Stimulated activated CD8-positive, alpha-beta memory T cell treated with anti-CD3 and anti-CD28 coated beads, Interleukin-4, amount 100 ng/mL, for 1 hour (primary cell): ENCODE results near the gene VANGL2.

Source experiments
- DNase-seq, 2 donors: peaks; one replicate each; pipeline ENCODE4 v3.0.0-alpha.2; 2020; ENCODE audit warnings: low read depth in 2 of 2, low spot score in 1 of 2

VANGL2 gene

DNA sequence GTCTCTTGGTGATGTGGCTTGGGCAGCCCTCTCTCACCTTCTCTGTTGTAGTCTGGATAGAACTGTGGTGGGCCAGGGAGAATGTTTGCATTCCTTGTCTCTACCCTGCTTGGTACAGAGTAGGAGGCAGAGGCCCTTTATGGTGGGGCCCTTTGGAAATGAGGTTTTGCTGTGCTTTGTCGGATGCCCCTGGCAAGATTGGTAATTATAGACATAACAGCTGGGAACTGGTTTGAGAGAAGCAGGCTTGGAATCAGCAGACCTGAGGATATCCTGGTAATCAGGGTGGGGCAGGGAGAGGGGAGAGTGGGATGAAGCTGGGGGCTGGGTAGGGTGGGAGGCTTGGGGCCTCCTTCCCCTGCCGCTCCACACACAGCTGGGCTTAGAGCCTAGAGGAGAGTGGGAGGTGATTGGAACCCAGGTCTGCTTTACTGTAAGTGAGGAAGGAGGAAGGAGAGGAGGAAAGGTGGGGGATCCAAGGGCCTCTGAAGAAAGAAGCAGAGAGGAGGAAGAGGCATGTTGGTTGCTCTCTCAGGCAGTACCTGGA is 5.0 kb downstream of the VANGL2 start:
- no peak for DNase-seq

DNA sequence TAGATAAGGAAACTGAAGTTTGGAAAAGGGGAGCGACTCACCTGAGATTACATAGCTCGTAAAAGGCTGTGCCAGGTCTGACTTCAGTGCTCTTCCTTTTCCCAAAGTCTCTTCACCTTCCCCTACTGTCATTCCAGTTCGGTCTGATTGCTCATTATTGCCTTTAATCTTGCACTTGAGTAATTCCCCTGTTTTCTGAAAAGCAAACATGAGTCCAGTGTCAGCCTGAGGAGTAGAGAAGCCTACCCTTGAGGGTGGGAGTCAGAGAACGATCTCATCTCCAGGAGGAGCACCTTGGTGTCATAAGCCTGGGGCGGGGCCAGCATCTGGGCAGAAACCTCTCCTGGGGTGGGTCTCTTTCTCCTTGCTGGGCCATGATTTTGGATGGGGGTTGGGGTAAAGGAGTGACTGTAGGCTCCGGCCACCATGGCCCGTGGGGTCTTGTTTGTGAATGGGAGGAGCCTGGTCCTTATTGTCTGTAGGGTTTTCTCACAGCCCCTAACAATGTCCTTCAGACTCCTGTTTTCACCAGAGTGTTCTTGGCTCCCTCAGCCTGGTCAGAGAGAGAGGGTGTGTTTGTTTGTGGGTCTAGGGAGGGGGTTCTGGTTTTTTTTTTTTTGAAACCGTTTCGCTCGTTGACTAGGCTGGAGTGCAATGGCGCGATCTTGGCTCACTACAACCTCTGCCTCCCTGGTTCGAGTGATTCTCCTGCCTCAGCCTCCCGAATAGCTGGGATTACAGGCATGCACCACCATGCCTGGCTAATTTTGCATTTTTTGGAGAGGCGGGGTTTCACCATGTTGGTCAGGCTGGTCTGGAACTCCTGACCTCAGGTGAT is 6.0 kb downstream of the VANGL2 start:
- DNase-seq, result no peak

DNA sequence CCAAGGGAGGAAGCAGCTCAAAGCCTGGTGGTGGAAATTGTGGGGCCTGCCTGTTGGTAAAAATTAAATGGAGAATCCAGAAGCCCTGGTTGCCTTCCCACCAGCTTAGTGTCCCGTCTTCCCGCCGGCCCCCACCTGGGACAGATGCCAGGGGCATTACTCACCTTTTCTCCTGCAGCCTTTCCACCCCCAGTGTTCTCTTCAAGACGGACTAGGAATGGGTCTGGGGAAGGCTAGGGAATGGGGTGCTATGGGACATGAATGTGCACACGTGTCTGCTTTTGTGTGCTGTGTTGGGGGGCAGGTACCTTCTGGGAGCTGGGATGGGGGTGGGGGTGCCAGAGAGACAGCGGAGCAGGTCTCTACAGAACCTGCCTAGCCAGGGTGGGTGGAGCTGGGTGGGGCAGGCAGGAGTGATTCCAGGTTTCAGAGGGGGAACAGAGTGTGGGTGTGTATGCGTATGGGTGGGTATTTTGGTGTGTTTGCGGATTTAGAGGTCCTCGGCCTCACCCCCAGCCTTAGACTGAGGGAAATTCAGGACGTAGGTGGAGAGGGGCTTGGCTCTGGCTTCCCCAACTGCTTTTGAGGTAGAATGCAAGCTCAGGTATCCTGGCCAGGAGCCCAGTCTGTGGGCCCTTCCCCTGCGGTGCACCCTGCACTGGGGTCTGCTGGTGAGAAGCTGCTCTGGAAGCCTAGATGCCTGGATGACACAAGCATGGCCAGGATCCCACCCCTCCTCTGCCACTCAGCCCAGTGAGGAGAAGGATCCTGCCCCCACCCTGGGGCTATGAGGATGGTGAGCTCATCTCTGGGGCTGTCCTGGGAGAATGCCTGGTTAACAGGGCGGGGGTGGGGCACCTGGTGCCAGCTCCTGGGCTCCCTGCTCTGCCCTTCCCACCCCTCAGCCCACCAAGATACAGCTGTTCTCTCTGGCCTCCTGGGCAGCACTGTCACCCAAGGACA is 7.8 kb downstream of the VANGL2 start:
- no peak for DNase-seq

DNA sequence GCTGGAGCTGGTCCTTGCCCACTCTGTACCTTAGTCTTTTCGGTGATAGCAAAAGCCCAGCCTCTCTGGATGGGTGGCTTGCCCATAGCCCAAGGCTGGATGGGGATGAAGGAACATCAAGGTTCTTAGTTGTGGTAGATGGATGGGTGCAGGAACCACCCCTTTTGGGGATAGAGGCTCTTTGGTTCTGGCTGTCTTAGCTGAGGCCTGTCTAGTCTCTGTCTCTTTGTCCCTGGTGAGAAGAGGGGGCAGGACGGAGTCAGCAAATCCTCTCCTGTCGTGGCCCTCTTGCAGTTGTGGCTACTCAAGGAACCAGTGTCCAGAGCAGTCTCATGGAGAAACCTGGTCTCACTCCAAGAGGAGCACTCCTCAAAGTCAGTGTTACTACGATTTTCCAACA is 8.5 kb downstream of the VANGL2 start:
- DNase-seq, result no peak

DNA sequence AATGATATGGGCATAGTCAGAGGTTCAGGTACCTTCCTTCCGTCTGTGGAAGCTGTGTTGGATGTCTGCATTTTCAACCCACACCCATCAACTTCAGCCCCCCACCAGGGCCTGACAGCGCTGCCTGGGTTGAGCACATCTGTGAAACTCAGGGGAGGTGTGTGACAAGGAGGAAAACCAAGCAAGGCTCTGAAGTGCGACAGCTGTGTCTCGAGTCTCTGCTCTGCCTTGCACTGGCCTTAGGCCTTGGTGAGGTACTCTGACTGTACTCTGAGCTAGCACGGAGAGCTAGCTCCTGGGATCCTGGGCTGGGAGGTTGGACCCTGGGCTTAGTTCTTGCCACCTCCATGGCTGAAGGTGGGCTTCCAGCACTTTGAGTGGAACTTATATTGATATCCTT is 9.1 kb downstream of the VANGL2 start:
- no peak for DNase-seq

DNA sequence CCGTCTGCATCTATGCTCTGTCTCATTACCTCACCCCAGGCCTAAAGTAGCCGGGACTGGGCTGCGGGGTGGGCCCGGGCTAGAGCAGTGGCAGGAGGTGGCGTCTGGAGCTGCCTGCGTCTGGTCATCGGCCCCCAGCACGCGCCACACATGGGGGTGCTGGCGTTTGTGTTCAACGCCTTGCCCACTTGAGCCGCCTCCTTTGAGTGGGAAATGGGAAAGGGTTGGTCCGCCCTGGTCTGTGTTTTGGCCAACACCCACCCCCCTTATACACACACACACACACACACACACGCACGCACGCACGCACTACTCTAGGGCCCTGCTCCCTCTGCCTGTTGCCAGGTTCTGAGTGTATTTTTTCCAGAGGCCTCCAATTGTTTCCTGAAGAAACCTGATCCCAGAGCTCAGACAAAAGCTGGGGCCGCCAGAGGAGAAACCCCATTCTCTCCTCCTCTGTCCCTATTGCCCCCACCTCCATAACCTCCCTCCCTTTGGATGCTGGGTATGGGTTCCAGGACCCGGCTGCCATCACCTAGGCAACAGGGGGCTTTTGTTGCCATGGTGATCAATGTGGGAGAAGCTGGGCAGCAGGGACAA is 10.1 kb downstream of the VANGL2 start:
- DNase-seq, result no peak

DNA sequence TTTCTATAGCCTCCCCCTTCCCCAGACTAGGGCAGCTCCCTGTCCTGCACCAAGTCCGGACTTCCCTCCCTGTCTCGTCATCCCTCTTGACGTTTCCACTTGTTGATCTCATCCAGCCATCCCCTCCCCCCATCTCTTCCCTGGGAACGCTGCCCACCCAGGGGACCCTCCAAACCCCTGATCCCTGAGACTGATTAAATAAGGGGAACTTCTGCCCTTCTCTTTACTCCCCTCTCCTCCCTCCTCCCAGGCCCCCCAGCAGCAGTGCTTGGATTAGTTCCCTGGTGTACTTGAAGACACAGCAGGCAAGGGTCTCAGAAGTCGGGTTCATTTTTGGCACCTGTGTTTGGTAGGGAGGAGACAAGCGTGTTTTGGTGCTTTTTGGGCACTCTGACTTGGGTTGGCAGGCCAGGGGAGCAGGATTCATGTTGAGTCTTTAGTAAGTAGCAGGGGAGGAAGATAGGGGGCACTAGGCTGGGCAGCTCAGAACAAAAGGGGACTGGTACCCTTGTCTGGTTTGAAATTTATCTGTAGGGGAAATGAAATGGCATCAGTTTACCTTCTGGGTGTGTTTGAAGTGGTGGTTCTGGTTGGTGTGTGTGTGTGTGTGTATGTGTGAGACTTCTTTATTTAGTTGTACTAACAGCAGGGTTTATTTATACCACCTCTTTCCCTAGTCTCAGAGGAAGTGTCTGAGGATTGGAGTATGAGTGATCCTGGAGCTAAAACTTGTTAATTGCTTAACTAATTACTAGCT is 11.1 kb downstream of the VANGL2 start:
- DNase-seq, result no peak

DNA sequence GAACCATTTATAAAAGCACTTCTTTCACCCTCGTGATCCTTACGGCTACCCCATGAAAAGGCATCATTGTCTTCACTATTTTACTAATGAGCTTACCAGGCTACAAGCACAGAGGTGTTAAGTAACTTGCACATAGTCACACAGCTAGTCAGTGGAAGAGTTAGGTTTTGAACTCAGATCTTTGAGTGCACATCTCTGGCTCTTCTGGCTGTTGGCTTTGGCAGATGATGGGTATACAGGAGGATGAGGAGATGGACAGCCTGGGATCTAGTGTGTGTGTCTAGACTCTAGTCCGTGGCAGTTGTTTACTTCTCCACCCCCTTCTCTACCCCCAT is 11.6 kb downstream of the VANGL2 start:
- DNase-seq, result no peak

DNA sequence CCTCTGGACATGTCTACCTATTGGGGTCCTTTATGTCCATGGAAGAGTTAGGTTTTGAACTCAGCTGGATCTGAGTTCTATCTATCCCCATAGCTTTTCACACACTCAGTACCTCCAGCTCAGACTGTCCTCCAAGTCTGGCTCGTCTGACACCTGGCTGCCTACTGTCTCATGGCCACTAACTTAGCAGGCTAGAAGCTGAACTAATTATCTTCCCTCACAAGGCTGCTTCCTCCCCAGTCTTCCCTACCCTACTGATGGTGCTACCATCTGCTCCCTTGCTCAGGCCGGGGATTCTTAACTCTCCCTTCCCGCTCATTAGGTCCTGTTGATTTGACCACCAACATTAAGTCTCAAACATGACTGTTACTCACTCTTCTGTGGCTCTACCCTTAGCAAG is 13.4 kb downstream of the VANGL2 start:
- DNase-seq, result no peak

DNA sequence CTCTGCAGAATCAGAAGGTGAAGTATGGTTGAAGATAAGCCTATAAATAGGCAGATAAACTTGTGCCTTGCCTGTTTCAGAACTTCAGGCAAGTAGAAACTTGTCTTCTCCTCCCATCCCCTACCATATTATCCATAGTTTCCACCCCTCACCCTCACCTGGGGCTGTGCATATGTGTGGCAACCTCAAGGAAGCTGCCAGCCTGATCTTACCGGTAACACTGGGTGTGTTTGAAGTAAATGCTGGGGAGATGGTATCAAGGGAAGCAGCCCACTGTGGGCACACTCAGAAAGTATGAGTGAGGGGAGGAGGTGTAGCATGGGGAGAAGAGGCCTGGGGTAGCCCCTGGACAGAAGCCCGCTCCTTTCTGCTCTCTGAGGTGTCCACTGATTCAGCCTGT is 14.5 kb downstream of the VANGL2 start:
- DNase-seq, result no peak

DNA sequence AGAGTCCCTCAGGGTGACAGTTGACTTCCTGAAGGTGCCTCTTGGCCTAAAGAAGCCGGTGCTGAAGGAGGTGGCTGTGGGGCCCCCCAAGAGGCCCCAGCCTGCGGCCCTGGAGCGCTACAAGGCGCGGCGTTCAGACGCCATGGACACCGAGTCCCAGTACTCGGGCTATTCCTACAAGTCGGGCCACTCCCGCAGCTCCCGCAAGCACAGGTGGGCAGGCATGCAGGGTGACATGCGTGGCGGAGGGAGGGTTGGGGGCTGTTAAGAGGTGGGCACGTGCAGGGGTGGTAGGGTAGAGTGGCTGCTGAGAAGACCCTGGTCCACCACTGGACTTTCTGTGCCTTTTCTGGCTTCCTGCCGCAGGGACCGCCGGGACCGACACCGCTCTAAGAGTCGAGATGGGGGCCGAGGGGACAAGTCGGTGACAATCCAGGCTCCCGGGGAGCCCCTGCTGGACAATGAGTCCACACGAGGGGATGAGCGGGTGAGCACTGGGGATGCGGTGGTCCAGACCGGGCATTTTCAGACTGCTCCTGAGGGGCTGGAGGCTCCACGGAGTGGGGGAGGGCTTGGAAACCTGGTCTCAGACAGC is 15.4 kb downstream of the VANGL2 start:
- no peak for DNase-seq

DNA sequence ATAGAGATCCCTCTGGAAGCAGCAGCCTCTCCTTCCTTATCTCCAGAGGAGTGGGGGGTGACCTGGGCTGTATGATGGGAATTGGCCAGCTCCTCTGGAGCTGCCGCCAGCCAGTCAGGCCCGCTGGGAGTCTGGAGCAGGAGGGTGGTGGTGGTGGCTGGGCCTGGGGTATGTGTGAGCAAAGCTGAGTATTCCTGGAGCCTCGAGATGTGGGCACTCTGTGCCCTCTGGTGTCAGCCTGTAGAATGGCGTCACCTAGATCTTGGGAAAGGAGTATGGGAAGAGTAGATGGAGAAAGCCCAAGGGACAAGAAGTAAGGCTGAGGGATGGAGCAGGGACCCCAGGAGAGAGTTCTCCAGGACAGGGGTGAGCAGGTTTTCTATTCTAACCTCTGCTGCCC is 16.0 kb downstream of the VANGL2 start:
- no peak for DNase-seq

DNA sequence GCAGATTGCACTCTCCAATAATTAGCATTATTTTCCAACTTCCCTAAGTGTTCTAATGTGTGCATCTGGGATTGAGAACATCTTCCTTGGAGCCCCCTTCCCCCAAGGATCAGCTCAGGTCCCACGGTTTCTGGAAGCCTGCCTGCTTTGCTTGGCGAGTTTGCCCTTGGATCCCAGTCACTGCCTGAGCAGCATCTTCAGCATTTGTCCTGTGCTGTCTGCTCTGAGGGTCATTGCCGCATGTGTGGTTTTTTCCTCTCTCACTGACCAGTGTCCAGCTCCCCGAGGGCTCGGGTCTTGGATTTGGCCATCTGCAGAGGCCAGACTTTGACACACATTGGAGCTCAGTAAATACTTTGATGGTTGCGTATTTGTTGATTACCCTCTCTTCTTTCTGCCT is 18.1 kb downstream of the VANGL2 start:
- no peak for DNase-seq

DNA sequence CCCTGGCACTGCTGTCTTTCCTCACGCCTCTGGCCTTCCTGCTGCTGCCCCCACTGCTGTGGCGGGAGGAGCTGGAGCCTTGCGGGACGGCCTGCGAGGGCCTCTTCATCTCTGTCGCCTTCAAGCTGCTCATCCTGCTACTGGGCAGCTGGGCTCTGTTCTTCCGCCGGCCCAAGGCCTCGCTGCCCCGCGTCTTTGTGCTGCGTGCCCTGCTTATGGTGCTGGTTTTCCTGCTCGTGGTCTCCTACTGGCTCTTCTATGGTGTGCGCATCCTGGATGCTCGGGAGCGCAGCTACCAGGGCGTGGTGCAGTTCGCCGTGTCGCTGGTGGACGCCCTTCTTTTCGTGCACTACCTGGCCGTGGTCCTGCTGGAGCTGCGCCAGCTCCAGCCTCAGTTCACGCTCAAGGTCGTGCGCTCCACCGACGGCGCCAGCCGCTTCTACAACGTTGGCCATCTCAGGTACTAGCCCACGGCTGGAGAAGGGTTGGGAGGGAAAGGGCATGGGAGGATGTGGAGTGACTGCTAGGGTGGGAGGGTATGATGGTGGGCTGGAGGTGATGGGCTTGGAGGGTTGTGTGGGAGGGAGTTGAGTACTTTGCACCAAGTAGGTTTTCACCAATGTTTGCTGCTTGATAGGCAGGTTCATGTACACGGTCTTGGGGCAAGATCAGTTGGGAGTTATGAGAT is 18.9 kb downstream of the VANGL2 start:
- DNase-seq, result no peak

DNA sequence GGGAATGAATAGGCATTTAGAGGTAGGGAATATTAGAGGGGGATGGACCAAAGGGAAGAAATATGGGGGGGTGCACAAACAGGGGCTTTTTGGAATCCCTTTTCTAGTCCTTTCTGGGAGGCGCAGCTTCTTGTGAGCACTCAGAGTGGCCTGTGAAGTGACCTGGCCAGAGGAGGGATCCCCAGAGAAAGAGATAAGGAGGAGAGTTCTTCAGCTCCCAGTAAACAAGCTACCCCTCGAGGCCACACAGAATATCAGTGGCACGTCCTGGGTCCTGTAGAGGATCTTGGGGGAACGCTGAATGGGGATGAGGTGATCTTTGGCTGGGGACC is 19.4 kb downstream of the VANGL2 start:
- no peak for DNase-seq

DNA sequence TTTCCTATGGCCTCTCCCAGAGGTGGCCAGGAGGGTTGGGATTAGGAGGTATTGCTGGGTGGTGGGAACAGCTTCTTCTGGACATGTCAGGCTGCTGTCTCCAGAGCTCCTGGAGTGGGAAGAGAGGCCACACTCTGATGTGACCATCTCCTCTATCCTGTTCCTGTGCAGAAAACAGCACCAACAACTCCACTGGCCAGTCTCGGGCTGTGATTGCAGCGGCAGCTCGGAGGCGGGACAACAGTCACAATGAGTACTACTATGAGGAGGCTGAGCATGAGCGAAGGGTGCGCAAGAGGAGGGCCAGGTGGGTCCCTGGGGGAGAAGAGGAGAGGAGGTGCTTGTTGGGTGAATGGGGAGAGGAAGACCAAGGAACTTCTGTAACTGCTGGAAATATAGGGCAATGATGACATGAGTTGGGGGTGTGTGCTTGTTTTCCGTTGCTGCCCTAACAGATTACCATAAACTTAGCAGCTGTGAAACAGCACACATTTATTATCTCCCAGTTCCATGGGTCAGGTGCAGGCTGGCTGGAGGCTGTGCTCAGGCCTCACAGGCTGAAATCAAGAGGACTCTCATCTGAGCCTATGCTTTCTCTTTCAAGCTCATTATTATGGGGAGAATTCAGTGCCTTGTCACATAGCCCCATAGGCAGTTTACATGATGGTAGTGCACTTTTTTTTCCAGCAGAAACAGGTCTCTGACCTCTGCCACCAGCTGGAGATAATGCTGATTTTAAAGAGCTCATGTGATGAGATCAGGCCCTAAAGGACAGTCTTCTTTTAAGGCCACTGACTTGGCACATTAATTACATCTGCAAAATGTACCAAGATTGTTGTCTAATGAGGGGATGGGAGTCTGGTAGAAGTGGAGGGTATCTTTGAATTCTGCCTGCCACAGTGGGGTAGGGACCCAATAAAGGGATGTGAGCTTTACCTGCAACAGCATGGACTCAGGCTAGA is 20.8 kb downstream of the VANGL2 start:
- DNase-seq, result no peak

DNA sequence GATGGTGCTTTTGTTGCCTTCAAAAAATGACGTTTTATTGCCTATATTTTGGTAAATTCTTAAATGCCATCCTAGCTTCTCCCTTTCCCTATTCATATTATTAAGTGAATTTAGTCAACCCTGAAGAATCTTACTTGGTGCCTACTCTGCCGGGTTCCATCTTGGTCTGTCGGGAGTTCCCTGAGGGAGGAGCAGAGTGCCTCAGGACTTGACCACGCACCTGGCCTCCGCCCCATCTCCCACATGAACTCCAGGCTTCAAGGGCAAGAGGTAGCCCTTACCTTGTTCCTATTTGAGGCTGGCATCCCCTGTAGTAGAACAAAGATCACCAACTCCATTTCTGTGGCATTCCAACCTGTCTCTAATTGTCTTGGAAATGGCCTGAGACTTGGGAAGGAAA is 21.5 kb downstream of the VANGL2 start:
- no peak for DNase-seq

DNA sequence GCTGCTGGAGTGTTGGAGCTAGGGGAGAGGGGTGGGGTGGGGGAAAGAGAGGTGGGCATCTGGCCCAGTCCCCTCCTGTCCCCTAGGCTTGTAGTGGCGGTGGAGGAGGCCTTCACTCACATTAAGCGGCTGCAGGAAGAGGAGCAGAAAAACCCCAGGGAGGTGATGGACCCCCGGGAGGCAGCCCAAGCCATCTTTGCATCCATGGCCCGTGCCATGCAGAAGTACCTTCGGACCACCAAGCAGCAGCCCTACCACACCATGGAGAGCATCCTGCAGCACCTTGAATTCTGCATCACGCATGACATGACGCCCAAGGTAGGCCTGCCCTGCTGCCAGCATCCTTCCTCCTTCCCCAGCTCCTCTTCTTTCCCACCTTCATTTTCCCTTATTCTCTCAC is 23.6 kb downstream of the VANGL2 start:
- no peak for DNase-seq

DNA sequence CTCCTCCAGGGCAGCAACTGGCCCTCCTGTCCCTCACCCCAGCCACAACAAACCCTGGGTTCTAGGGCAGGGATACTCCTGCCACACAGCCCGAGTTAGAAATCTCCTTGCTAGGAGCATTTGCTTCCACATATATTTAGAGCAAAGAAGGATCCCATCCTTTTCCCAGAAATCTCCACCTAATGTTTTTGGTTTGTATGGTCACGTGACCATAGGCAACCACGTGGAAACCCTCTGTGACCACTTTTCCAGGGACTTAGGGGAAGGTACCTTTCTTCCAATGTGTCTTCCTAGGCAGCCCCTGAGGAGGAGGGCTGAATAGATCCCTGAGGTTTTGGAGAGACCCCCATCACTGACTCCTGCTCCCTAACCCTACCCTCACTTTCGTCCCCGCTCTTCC is 25.5 kb downstream of the VANGL2 start:
- no peak for DNase-seq
